ENCODE data around the gene MGP. TPM values are rescaled to one million over a fixed set of nuclear protein-coding genes. Genes with fewer than 3 reads are reported as not detected.
A peak's percentile ranks its signal among the peaks of the same experiment; 100 is the strongest.

Gene MGP
- total RNA-seq, result 115 and 117 TPM in 2 replicates
- 561 and 646 TPM in 2 replicates for polyA plus RNA-seq

GRCh38 chr12:14885718-14886221 is at the start of gene MGP:
TSS of gene MGP (minus strand) at chr12:14885854. CDS start at chr12:14885791, 63 bp downstream.
- Histone ChIP-seq H2AFZ (no peak within 1 kb of the TSS), H3K36me3 (replicated peaks; ENCODE audit: insufficient read depth, low read depth) (no peaks in the 10 kb centered on the region), H4K20me1 (ENCODE audit: insufficient read depth, poor library complexity, severe bottlenecking) (no peaks in the 10 kb centered on the region), H3K4me2 (peak within 1 kb of the TSS; percentile 64), H3K27me3 (no peaks in the 10 kb centered on the region), H3K79me2 (no peaks in the 10 kb centered on the region), H3K9me2 (replicated peaks; ENCODE audit: insufficient read depth) (no peaks in the 10 kb centered on the region), H3K27ac (peak within 1 kb of the TSS; percentile 72), H3K4me1 (ENCODE audit: insufficient read depth) (no peaks in the 10 kb centered on the region), H3K4me3 (peak within 1 kb of the TSS; percentile 8), H3K9me3 (ENCODE audit: low read depth) (no peaks in the 10 kb centered on the region)
- no peak for TF ChIP-seq EZH2 (IDR thresholded peaks at IDR 0.05; ENCODE audit: borderline replicate concordance)
- TF ChIP-seq EZH2phosphoT487 (IDR thresholded peaks at IDR 0.05; ENCODE audit: low read depth, severe bottlenecking, unreplicated experiment), result no peak
- TF ChIP-seq CTCF (IDR thresholded peaks at IDR 0.05; ENCODE audit: poor library complexity), result no peak
- peak; percentile 37 for DNase-seq (ENCODE audit: low spot score)
- 81% methylated on average over 6 of the region's 6 CpGs for WGBS (ENCODE audit: low lambda C conversion rate, missing lambda C conversion rate)

- Histone ChIP-seq H3K79me2 (no peaks in the 10 kb centered on the region), H3K27me3 (no peaks in the 10 kb centered on the region), H3K36me3 (replicated peaks; ENCODE audit: insufficient read depth, low read depth) (no peaks in the 10 kb centered on the region), H4K20me1 (ENCODE audit: insufficient read depth, poor library complexity, severe bottlenecking) (no peaks in the 10 kb centered on the region), H3K4me2 (no peak overlapping the region), H3K4me3 (no peak overlapping the region), H3K4me1 (ENCODE audit: insufficient read depth) (peaks cover 33% of the 10 kb centered on the region), H3K27ac (peak overlapping the region; percentile 78), H3K9me2 (replicated peaks; ENCODE audit: insufficient read depth) (no peaks in the 10 kb centered on the region), H3K9me3 (ENCODE audit: low read depth) (no peaks in the 10 kb centered on the region), H2AFZ (no peak overlapping the region)
- WGBS (ENCODE audit: low lambda C conversion rate, missing lambda C conversion rate), result 27% methylated on average over 4 of the region's 4 CpGs
- TF ChIP-seq EZH2phosphoT487 (IDR thresholded peaks at IDR 0.05; ENCODE audit: low read depth, severe bottlenecking, unreplicated experiment) (no peak), CTCF (IDR thresholded peaks at IDR 0.05; ENCODE audit: poor library complexity) (no peak), EZH2 (IDR thresholded peaks at IDR 0.05; ENCODE audit: borderline replicate concordance) (no peak)
- peak; percentile 65 for DNase-seq (ENCODE audit: low spot score)
Measured at GRCh38 chr12:14935031-14935430, 49.4 kb upstream of the MGP start.

GRCh38 chr12:14934511-14934910 is 48.9 kb upstream of the MGP start:
- Histone ChIP-seq H3K4me2 (no peak overlapping the region), H3K27me3 (no peaks in the 10 kb centered on the region), H3K27ac (peak overlapping the region; percentile 78), H3K9me2 (replicated peaks; ENCODE audit: insufficient read depth) (no peaks in the 10 kb centered on the region), H3K4me1 (ENCODE audit: insufficient read depth) (peaks cover 38% of the 10 kb centered on the region), H2AFZ (no peak overlapping the region), H3K9me3 (ENCODE audit: low read depth) (no peaks in the 10 kb centered on the region), H3K79me2 (no peaks in the 10 kb centered on the region), H3K36me3 (replicated peaks; ENCODE audit: insufficient read depth, low read depth) (no peaks in the 10 kb centered on the region), H3K4me3 (no peak overlapping the region), H4K20me1 (ENCODE audit: insufficient read depth, poor library complexity, severe bottlenecking) (no peaks in the 10 kb centered on the region)
- no peak for TF ChIP-seq EZH2 (IDR thresholded peaks at IDR 0.05; ENCODE audit: borderline replicate concordance)
- TF ChIP-seq EZH2phosphoT487 (IDR thresholded peaks at IDR 0.05; ENCODE audit: low read depth, severe bottlenecking, unreplicated experiment), result no peak
- no peak for TF ChIP-seq CTCF (IDR thresholded peaks at IDR 0.05; ENCODE audit: poor library complexity)
- WGBS (ENCODE audit: low lambda C conversion rate, missing lambda C conversion rate), result 88% methylated on average over 2 of the region's 2 CpGs
- no peak for DNase-seq (ENCODE audit: low spot score)

Data from hepatocyte (in vitro differentiated cells).